HG02938 (cell line): ENCODE results near the gene DOCK4.

Experiments
- ATAC-seq: cut with Tn5 transposase; IDR thresholded peaks from one replicate; pipeline ENCODE4 v1.9.1; 2021; ENCODE audit warnings: mild to moderate bottlenecking, moderate library complexity; ENCODE audit not compliant: unreplicated experiment

DOCK4 gene

GRCh38 chr7:111697771-111698170, 508.4 kb downstream of the DOCK4 start:
- no peak for ATAC-seq

GRCh38 chr7:111694376-111694775, 511.8 kb downstream of the DOCK4 start:
- no peak for ATAC-seq

GRCh38 chr7:111690364-111691111, 515.7 kb downstream of the DOCK4 start:
- no peak for ATAC-seq

GRCh38 chr7:111685349-111685748, 520.9 kb downstream of the DOCK4 start:
- no peak for ATAC-seq

- no peak for ATAC-seq
Observed at GRCh38 chr7:111682588-111683340, 523.4 kb downstream of the DOCK4 start.

- no peak for ATAC-seq
Observed at GRCh38 chr7:111681242-111681641, 525.0 kb downstream of the DOCK4 start.

GRCh38 chr7:111678986-111679385, 527.2 kb downstream of the DOCK4 start:
- no peak for ATAC-seq

GRCh38 chr7:111678281-111678680, 527.9 kb downstream of the DOCK4 start:
- ATAC-seq, result no peak

- no peak for ATAC-seq
Observed at GRCh38 chr7:111677848-111678247, 528.4 kb downstream of the DOCK4 start.

- ATAC-seq, result no peak
Observed at GRCh38 chr7:111676811-111677210, 529.4 kb downstream of the DOCK4 start.
